HEK293T (cell line): ENCODE results near the gene WWC2.

Source experiments
- CTCF ChIA-PET: fragments of 350-600 bp; formaldehyde crosslinking; extraction: SDS; loops from one replicate; lab custom pipeline; 2021; ENCODE audit warnings: antibody characterized with exemption, inconsistent platforms; lab: Yijun Ruan, JAX
- POLR2A ChIA-PET: fragments of 350-600 bp; formaldehyde crosslinking; extraction: SDS; loops from one replicate; lab custom pipeline; 2020; ENCODE audit warnings: antibody characterized with exemption, inconsistent platforms; lab: Yijun Ruan, JAX
- DNase-seq: peaks from one replicate; pipeline ENCODE4 v3.0.0; 2012; ENCODE audit warnings: mixed read lengths; ENCODE audit errors: extremely low spot score
- ARNT ChIP-seq: fragments of 450-650 bp; IDR thresholded peaks from 2 replicates; pipeline ENCODE4 v1.6.1; 2017; ENCODE audit warnings: mild to moderate bottlenecking
- BHLHE40 ChIP-seq: fragments of 450-650 bp; IDR thresholded peaks from 2 replicates; pipeline ENCODE4 v1.6.1; 2016; ENCODE audit warnings: mild to moderate bottlenecking, moderate library complexity, borderline replicate concordance
- CTBP1 ChIP-seq: fragments of 450-650 bp; IDR thresholded peaks from 2 replicates; pipeline ENCODE4 v1.6.1; 2016; ENCODE audit warnings: borderline replicate concordance
- ELF4 ChIP-seq: fragments of 450-650 bp; IDR thresholded peaks from 2 replicates; pipeline ENCODE4 v1.6.1; 2017; ENCODE audit warnings: antibody characterized with exemption
- FOXA1 ChIP-seq: fragments of 450-650 bp; IDR thresholded peaks from 2 replicates; pipeline ENCODE4 v1.6.1; 2016; ENCODE audit warnings: mild to moderate bottlenecking
- FOXK2 ChIP-seq: fragments of 450-650 bp; IDR thresholded peaks from 2 replicates; pipeline ENCODE4 v1.6.1; 2016; ENCODE audit warnings: mild to moderate bottlenecking
- FOXM1 ChIP-seq: fragments of 450-650 bp; IDR thresholded peaks from 2 replicates; pipeline ENCODE4 v1.6.1; 2017; ENCODE audit warnings: mild to moderate bottlenecking, borderline replicate concordance
- HDGF ChIP-seq: fragments of 450-650 bp; IDR thresholded peaks from 2 replicates; pipeline ENCODE4 v1.6.1; 2017; ENCODE audit warnings: antibody characterized with exemption, borderline replicate concordance
- L3MBTL2 ChIP-seq: fragments of 450-650 bp; conservative IDR thresholded peaks from 2 replicates; pipeline ENCODE4 v1.6.1; 2016; ENCODE audit warnings: mild to moderate bottlenecking
- LEF1 ChIP-seq: fragments of 450-650 bp; IDR thresholded peaks from 2 replicates; pipeline ENCODE4 v1.6.1; 2017; ENCODE audit warnings: mild to moderate bottlenecking, borderline replicate concordance
- NFRKB ChIP-seq: fragments of 450-650 bp; IDR thresholded peaks from 2 replicates; pipeline ENCODE4 v1.6.1; 2016; ENCODE audit warnings: mild to moderate bottlenecking, moderate library complexity
- PKNOX1 ChIP-seq: fragments of 450-650 bp; IDR thresholded peaks from 2 replicates; pipeline ENCODE4 v1.6.1; 2016
- SP1 ChIP-seq: fragments of 450-650 bp; IDR thresholded peaks from 2 replicates; pipeline ENCODE4 v1.6.1; 2017
- SUZ12 ChIP-seq: fragments of 450-650 bp; IDR thresholded peaks from 2 replicates; pipeline ENCODE4 v1.6.1; 2016; ENCODE audit warnings: mild to moderate bottlenecking
- TARDBP ChIP-seq: fragments of 450-650 bp; IDR thresholded peaks from 2 replicates; pipeline ENCODE4 v1.6.1; 2016
- ZNF384 ChIP-seq: fragments of 450-650 bp; IDR thresholded peaks from 2 replicates; pipeline ENCODE4 v1.6.1; 2016

The WWC2 gene

GRCh38 chr4:183329954-183330742 lies 231.1 kb downstream of the WWC2 start:
- ChIA-PET POLR2A (no interaction called here), CTCF (no interaction called here)
- no peak for DNase-seq
- TF ChIP-seq ELF4 (no peak), HDGF (no peak), SUZ12 (no peak), CTBP1 (no peak), SP1 (no peak), PKNOX1 (no peak), NFRKB (no peak), L3MBTL2 (no peak)

- TF ChIP-seq LEF1, result no peak
- TF ChIP-seq FOXK2, result no peak
- TF ChIP-seq TARDBP, result no peak
- no peak for TF ChIP-seq ARNT
- no peak for TF ChIP-seq CTBP1
- no peak for TF ChIP-seq PKNOX1
- no peak for TF ChIP-seq FOXM1
- no peak for TF ChIP-seq HDGF
- TF ChIP-seq FOXA1, result no peak
- no peak for TF ChIP-seq L3MBTL2
- no peak for TF ChIP-seq SUZ12
- no peak for TF ChIP-seq BHLHE40
- no peak for DNase-seq
- CTCF ChIA-PET, result no interaction called here
- POLR2A ChIA-PET, result no interaction called here
Measured at GRCh38 chr4:183330841-183331240, 231.8 kb downstream of the WWC2 start.

GRCh38 chr4:183332447-183332846 lies 233.4 kb downstream of the WWC2 start:
- ChIA-PET POLR2A (no interaction called here), CTCF (no interaction called here)
- DNase-seq, result no peak
- no peak for TF ChIP-seq FOXA1
- no peak for TF ChIP-seq SUZ12
- no peak for TF ChIP-seq TARDBP
- TF ChIP-seq CTBP1, result no peak
- TF ChIP-seq ZNF384, result no peak
- no peak for TF ChIP-seq SP1
- TF ChIP-seq BHLHE40, result no peak
- no peak for TF ChIP-seq HDGF
- TF ChIP-seq NFRKB, result no peak
- no peak for TF ChIP-seq ELF4
- no peak for TF ChIP-seq PKNOX1
- TF ChIP-seq L3MBTL2, result no peak
- TF ChIP-seq FOXK2, result no peak
- no peak for TF ChIP-seq FOXM1
- TF ChIP-seq LEF1, result no peak
- no peak for TF ChIP-seq ARNT

- DNase-seq, result no peak
- ChIA-PET POLR2A (no interaction called here), CTCF (no interaction called here)
- TF ChIP-seq FOXM1 (no peak), SP1 (no peak), ZNF384 (no peak), FOXA1 (no peak), HDGF (no peak), L3MBTL2 (no peak), CTBP1 (no peak), BHLHE40 (no peak), ELF4 (no peak), NFRKB (no peak), FOXK2 (no peak), SUZ12 (no peak), PKNOX1 (no peak), TARDBP (no peak)
Measured at GRCh38 chr4:183333202-183333601, 234.1 kb downstream of the WWC2 start.

GRCh38 chr4:183333983-183334382 lies 234.9 kb downstream of the WWC2 start:
- CTCF ChIA-PET, result no interaction called here
- TF ChIP-seq ZNF384 (no peak), BHLHE40 (no peak), NFRKB (no peak), LEF1 (no peak), SUZ12 (no peak), TARDBP (no peak), CTBP1 (no peak), FOXM1 (no peak), PKNOX1 (no peak), L3MBTL2 (no peak), ARNT (no peak), FOXK2 (no peak), HDGF (no peak), FOXA1 (no peak), ELF4 (no peak), SP1 (no peak)
- no peak for DNase-seq
- POLR2A ChIA-PET, result no interaction called here
